ENCODE measurements around the gene BDH1.

GRCh38 chr3:197539651-197540051 lies 16.1 kb downstream of the BDH1 start:
- TF ChIP-seq, protein P1, sequence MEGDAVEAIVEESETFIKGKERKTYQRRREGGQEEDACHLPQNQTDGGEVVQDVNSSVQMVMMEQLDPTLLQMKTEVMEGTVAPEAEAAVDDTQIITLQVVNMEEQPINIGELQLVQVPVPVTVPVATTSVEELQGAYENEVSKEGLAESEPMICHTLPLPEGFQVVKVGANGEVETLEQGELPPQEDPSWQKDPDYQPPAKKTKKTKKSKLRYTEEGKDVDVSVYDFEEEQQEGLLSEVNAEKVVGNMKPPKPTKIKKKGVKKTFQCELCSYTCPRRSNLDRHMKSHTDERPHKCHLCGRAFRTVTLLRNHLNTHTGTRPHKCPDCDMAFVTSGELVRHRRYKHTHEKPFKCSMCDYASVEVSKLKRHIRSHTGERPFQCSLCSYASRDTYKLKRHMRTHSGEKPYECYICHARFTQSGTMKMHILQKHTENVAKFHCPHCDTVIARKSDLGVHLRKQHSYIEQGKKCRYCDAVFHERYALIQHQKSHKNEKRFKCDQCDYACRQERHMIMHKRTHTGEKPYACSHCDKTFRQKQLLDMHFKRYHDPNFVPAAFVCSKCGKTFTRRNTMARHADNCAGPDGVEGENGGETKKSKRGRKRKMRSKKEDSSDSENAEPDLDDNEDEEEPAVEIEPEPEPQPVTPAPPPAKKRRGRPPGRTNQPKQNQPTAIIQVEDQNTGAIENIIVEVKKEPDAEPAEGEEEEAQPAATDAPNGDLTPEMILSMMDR (IDR thresholded peaks at IDR 0.05) = no peak
- no peak for TF ChIP-seq POLR2A (IDR thresholded peaks at IDR 0.05)

Measured in breast epithelium (tissue), 3 donors.